PFSK-1 (cell line): ENCODE results near the gene DNAH2.

Experiments
- POLR2AphosphoS5 ChIP-seq: IDR thresholded peaks from 2 replicates; pipeline ENCODE4 v1.6.1; 2012; ENCODE audit warnings: low read depth, mild to moderate bottlenecking, control low read depth, low read length, moderate library complexity
- TF ChIP-seq, protein P1 (sequence below), 2 experiments: IDR thresholded peaks; 2 replicates each; pipeline versions ENCODE4 v1.6.1 to v1.8.0; 2011 to 2012; ENCODE audit warnings: low read depth in 2 of 2, low read length in 2 of 2, control low read depth in 1 of 2, inconsistent platforms in 1 of 2, mild to moderate bottlenecking in 1 of 2, moderate library complexity in 1 of 2; ENCODE audit not compliant: insufficient read depth in 1 of 2

- TF ChIP-seq POLR2AphosphoS5: no peak
- TF ChIP-seq, protein P1, sequence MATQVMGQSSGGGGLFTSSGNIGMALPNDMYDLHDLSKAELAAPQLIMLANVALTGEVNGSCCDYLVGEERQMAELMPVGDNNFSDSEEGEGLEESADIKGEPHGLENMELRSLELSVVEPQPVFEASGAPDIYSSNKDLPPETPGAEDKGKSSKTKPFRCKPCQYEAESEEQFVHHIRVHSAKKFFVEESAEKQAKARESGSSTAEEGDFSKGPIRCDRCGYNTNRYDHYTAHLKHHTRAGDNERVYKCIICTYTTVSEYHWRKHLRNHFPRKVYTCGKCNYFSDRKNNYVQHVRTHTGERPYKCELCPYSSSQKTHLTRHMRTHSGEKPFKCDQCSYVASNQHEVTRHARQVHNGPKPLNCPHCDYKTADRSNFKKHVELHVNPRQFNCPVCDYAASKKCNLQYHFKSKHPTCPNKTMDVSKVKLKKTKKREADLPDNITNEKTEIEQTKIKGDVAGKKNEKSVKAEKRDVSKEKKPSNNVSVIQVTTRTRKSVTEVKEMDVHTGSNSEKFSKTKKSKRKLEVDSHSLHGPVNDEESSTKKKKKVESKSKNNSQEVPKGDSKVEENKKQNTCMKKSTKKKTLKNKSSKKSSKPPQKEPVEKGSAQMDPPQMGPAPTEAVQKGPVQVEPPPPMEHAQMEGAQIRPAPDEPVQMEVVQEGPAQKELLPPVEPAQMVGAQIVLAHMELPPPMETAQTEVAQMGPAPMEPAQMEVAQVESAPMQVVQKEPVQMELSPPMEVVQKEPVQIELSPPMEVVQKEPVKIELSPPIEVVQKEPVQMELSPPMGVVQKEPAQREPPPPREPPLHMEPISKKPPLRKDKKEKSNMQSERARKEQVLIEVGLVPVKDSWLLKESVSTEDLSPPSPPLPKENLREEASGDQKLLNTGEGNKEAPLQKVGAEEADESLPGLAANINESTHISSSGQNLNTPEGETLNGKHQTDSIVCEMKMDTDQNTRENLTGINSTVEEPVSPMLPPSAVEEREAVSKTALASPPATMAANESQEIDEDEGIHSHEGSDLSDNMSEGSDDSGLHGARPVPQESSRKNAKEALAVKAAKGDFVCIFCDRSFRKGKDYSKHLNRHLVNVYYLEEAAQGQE (IDR thresholded peaks at IDR 0.05; ENCODE audit: insufficient read depth in 1 of 2, low read depth in 2 of 2, low read length in 2 of 2): no peak
Measured at GRCh38 chr17:7739746-7740145, 22.2 kb downstream of the DNAH2 start.
